Measurements from ENCODE around the gene PAGR1. TPM values are rescaled to one million over a fixed set of nuclear protein-coding genes. Genes with fewer than 3 reads are reported as not detected.

Gene PAGR1
- 22.5 and 23.7 TPM in 2 replicates for total RNA-seq

GRCh38 chr16:29815793-29816693, at the start of gene PAGR1:
TSS of gene PAGR1 (plus strand) at chr16:29816152. CDS start at chr16:29816526, 374 bp downstream.

GRCh38 chr16:29777576-29778350, 38.2 kb upstream of the PAGR1 start, which contains the start of gene ZG16:
TSS of gene ZG16 (plus strand) at chr16:29778256. CDS start at chr16:29779267, 1,011 bp downstream.

GRCh38 chr16:29790183-29790948, 25.6 kb upstream of the PAGR1 start, which contains the start of gene KIF22:
TSS of gene KIF22 (plus strand) at chr16:29790751. CDS start at chr16:29790760, 9 bp downstream.

GRCh38 chr16:29806099-29806579, 9.8 kb upstream of the PAGR1 start, which contains the start of gene MAZ:
TSS of gene MAZ (plus strand) at chr16:29806529. CDS start at chr16:29806702, 173 bp downstream.

GRCh38 chr16:29811896-29812665, 3.9 kb upstream of the PAGR1 start, which contains the start of gene PRRT2:
TSS of gene PRRT2 (plus strand) at chr16:29812193. CDS start at chr16:29813055, 862 bp downstream.

GRCh38 chr16:29820271-29820701, 4.3 kb downstream of the PAGR1 start, which contains the start of gene MVP:
TSS of gene MVP (plus strand) at chr16:29820462. CDS start at chr16:29830550, 10,088 bp downstream.

GRCh38 chr16:29862884-29863668, 47.1 kb downstream of the PAGR1 start, which contains the start of gene CDIPT:
TSS of gene CDIPT (minus strand) at chr16:29863226. CDS start at chr16:29862857, 369 bp downstream.

Small RNA genes lying within 50 kb of the gene (small RNA-seq; reads per million reads assigned to genes)
- gene AC009133.6 (not detected), gene AC120114.4 (not detected)

Other genes with a start within 250 kb of the PAGR1 start
- not detected in 2 replicates for gene SPN, start 152.9 kb upstream of the PAGR1 start, total RNA-seq
- gene QPRT, start 137.0 kb upstream of the PAGR1 start, total RNA-seq: 0.10 TPM in 1 of 2 replicates, not detected in the other
- gene C16orf54, start 70.2 kb upstream of the PAGR1 start, total RNA-seq: not detected in 2 replicates
- gene ZG16, start 37.9 kb upstream of the PAGR1 start, total RNA-seq: not detected in 2 replicates
- gene KIF22, start 25.4 kb upstream of the PAGR1 start, total RNA-seq: 39.2 and 48.9 TPM in 2 replicates
- gene MAZ, start 9.6 kb upstream of the PAGR1 start, total RNA-seq: 178 and 253 TPM in 2 replicates
- 0.19 and 0.65 TPM in 2 replicates for gene PRRT2, start 4.0 kb upstream of the PAGR1 start, total RNA-seq
- 186 and 227 TPM in 2 replicates for gene MVP, start 4.3 kb downstream of the PAGR1 start, total RNA-seq
- gene CDIPT, start 47.1 kb downstream of the PAGR1 start, total RNA-seq: 80.7 and 87.2 TPM in 2 replicates
- 0.67 and 1.6 TPM in 2 replicates for gene SEZ6L2, start 83.4 kb downstream of the PAGR1 start, total RNA-seq
- 0.33 and 0.48 TPM in 2 replicates for gene ASPHD1, start 84.3 kb downstream of the PAGR1 start, total RNA-seq
- 14.7 and 17.0 TPM in 2 replicates for gene KCTD13, start 110.1 kb downstream of the PAGR1 start, total RNA-seq
- 74.7 and 91.1 TPM in 2 replicates for gene TMEM219, start 145.9 kb downstream of the PAGR1 start, total RNA-seq
- 115 and 128 TPM in 2 replicates for gene TAOK2, start 157.7 kb downstream of the PAGR1 start, total RNA-seq
- 3.9 and 4.4 TPM in 2 replicates for gene HIRIP3, start 179.5 kb downstream of the PAGR1 start, total RNA-seq
- gene INO80E, start 180.1 kb downstream of the PAGR1 start, total RNA-seq: 30.7 and 57.3 TPM in 2 replicates
- 0.29 TPM in 1 of 2 replicates, not detected in the other for gene DOC2A, start 194.9 kb downstream of the PAGR1 start, total RNA-seq
- not detected in 2 replicates for gene C16orf92, start 207.0 kb downstream of the PAGR1 start, total RNA-seq
- not detected in 2 replicates for gene TLCD3B, start 215.1 kb downstream of the PAGR1 start, total RNA-seq
- 719 and 1,079 TPM in 2 replicates for gene ALDOA, start 249.6 kb downstream of the PAGR1 start, total RNA-seq

All from vein endothelial cell (primary cell).